ENCODE data around the gene ANKRD11.
"Not testable (repeated sequence)": the region's sequence is repeated elsewhere in the genome, so short reads cannot be mapped to it uniquely, and the experiment has no call there.

Gene ANKRD11

DNA sequence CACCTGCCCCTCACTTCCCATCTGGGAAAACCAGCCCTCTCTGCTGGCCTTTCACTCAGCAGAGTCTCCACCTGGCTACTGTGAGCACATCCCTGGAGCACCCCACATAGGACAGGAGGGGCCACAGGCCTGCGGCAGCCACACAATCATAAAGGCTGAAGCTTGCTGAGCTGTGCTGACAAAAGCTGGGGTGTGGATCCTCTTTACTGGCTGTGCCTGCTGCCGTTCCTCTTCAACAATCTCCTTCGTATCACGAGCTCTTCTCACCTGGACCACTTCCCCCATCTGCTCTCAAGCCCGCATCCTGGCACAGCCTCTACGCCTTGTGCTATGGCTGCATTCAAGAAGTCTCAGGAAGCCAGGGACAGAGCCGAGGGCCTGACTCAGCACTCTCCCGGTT lies 186.7 kb downstream of the ANKRD11 start:
- Histone ChIP-seq H3K79me2 (ENCODE audit: insufficient read depth, low read depth) (peaks cover 73% of the 10 kb centered on the region), H2AFZ (ENCODE audit: low read depth) (no peak overlapping the region), H3K9ac (no peak overlapping the region), H3K27me3 (ENCODE audit: insufficient read depth, low read depth) (no peaks in the 10 kb centered on the region), H3K36me3 (ENCODE audit: insufficient read depth) (no peaks in the 10 kb centered on the region), H4K20me1 (ENCODE audit: insufficient read depth) (peaks cover 13% of the 10 kb centered on the region), H3K4me1 (ENCODE audit: low read depth, poor library complexity, severe bottlenecking) (no peaks in the 10 kb centered on the region), H3K4me3 (IDR thresholded peaks at IDR 0.05; ENCODE audit: insufficient read depth, low read depth, low read length) (no peak overlapping the region), H3K4me2 (no peak overlapping the region), H3K27ac (no peak overlapping the region)
- TF ChIP-seq, protein P1, sequence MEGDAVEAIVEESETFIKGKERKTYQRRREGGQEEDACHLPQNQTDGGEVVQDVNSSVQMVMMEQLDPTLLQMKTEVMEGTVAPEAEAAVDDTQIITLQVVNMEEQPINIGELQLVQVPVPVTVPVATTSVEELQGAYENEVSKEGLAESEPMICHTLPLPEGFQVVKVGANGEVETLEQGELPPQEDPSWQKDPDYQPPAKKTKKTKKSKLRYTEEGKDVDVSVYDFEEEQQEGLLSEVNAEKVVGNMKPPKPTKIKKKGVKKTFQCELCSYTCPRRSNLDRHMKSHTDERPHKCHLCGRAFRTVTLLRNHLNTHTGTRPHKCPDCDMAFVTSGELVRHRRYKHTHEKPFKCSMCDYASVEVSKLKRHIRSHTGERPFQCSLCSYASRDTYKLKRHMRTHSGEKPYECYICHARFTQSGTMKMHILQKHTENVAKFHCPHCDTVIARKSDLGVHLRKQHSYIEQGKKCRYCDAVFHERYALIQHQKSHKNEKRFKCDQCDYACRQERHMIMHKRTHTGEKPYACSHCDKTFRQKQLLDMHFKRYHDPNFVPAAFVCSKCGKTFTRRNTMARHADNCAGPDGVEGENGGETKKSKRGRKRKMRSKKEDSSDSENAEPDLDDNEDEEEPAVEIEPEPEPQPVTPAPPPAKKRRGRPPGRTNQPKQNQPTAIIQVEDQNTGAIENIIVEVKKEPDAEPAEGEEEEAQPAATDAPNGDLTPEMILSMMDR (conservative IDR thresholded peaks at IDR 0.05; ENCODE audit: low read depth, low read length): no peak

DNA sequence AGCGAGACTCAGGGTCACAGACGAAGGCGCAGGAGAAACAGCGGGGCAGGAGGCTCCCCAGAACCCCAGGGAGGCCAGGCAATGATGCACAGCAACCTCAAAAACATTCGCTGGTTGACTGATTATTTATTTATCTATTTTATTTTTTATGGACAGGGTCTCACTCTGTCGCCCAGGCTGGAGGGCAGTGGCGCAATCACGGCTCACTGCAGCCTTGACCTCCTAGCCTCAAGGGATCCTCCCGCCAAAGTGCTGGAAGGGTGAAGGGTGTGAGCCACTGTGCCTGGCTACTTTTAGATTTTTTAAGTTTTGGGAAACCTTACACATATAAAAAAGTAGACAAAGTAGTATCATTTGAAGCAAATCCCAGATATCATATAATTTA lies 189.4 kb downstream of the ANKRD11 start:
- no peak overlapping the region for H3K4me2 ChIP-seq
- no peak overlapping the region for H3K27ac ChIP-seq
- no peak overlapping the region for H3K9ac ChIP-seq
- no peak overlapping the region for H3K4me3 ChIP-seq (IDR thresholded peaks at IDR 0.05; ENCODE audit: insufficient read depth, low read depth, low read length)
- no peak overlapping the region for H2AFZ ChIP-seq (ENCODE audit: low read depth)
- no peaks in the 10 kb centered on the region for H3K27me3 ChIP-seq (ENCODE audit: insufficient read depth, low read depth)
- no peaks in the 10 kb centered on the region for H3K4me1 ChIP-seq (ENCODE audit: low read depth, poor library complexity, severe bottlenecking)
- TF ChIP-seq, protein P1 (conservative IDR thresholded peaks at IDR 0.05; ENCODE audit: low read depth, low read length): no peak
- H4K20me1 ChIP-seq (ENCODE audit: insufficient read depth): peaks cover 12% of the 10 kb centered on the region; the same call in 1 of the 2 replicates
- H3K79me2 ChIP-seq (ENCODE audit: insufficient read depth, low read depth): peaks cover 74% of the 10 kb centered on the region
- H3K36me3 ChIP-seq (ENCODE audit: insufficient read depth): no peaks in the 10 kb centered on the region

DNA sequence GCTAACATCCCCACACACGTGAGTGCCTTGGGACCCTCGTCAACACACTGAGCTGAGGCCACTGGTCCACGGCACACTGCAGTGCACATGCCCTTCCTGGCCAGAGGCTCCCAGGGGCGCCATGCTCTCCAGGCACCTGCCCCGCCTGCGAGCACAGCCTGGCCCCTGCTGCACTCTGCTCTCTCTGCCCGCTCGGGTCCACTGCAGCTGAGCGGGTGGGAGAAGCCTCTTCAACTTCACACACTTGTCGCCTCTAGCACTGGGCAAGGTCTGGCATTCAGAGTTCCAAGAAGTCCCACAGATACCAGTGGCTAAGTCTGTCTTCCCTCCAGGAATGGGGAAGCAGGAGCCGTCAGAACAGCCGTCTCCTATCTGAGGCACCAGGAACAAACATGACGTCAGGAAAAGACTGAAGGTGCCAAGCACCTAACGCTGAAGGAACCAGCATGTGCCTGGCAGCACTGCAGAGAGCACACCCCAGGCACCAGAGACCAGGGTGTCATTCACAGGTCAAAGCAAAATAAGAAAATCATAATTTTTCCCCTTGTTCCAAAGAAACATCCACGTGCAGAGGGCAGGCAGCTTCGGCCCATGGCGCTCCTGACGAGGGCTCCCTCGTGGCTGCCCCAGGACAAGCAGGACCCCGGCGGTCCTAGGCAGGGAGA lies 189.9 kb downstream of the ANKRD11 start:
- Histone ChIP-seq H3K79me2 (ENCODE audit: insufficient read depth, low read depth) (peaks cover 74% of the 10 kb centered on the region), H4K20me1 (ENCODE audit: insufficient read depth) (peaks cover 12% of the 10 kb centered on the region; the same call in 1 of the 2 replicates)
- TF ChIP-seq, protein P1 (conservative IDR thresholded peaks at IDR 0.05; ENCODE audit: low read depth, low read length): no peak

DNA sequence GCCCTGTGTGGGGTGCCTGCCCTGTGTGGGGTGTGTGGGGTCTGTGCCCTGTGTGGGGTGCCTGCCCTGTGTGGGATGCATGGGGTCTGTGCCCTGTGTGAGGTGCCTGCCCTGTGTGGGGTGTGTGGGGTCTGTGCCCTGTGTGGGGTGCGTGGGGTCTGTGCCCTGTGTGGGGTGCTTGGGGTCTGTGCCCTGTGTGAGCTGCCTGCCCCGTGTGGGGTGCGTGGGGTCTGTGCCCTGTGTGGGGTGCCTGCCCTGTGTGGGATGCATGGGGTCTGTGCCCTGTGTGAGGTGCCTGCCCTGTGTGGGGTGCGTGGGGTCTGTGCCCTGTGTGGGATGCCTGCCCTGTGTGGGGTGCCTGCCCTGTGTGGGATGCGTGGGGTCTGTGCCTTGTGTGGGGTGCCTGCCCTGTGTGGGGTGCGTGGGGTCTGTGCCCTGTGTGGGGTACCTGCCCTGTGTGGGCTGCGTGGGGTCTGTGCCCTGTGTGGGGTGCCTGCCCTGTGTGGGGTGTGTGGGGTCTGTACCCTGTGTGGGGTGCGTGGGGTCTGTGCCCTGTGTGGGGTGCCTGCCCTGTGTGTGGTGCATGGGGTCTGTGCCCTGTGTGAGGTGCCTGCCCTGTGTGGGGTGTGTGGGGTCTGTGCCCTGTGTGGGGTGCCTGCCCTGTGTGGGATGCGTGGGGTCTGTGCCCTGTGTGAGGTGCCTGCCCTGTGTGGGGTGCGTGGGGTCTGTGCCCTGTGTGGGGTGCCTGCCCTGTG lies 190.8 kb downstream of the ANKRD11 start:
- H3K4me3 ChIP-seq (IDR thresholded peaks at IDR 0.05; ENCODE audit: insufficient read depth, low read depth, low read length); H3K4me2 ChIP-seq; H3K9ac ChIP-seq; H3K27ac ChIP-seq; H3K27me3 ChIP-seq (ENCODE audit: insufficient read depth, low read depth); H3K36me3 ChIP-seq (ENCODE audit: insufficient read depth); H3K4me1 ChIP-seq (ENCODE audit: low read depth, poor library complexity, severe bottlenecking); H2AFZ ChIP-seq (ENCODE audit: low read depth): not testable (repeated sequence)
- Histone ChIP-seq H3K79me2 (ENCODE audit: insufficient read depth, low read depth) (peaks cover 78% of the 10 kb centered on the region), H4K20me1 (ENCODE audit: insufficient read depth) (peaks cover 12% of the 10 kb centered on the region; the same call in 1 of the 2 replicates)

More for the DNA sequence above, 189.9 kb downstream of the ANKRD11 start:
- H2AFZ ChIP-seq (ENCODE audit: low read depth): no peak overlapping the region
- H3K4me1 ChIP-seq (ENCODE audit: low read depth, poor library complexity, severe bottlenecking): no peaks in the 10 kb centered on the region
- H3K4me2 ChIP-seq: no peak overlapping the region
- no peak overlapping the region for H3K4me3 ChIP-seq (IDR thresholded peaks at IDR 0.05; ENCODE audit: insufficient read depth, low read depth, low read length)
- H3K27me3 ChIP-seq (ENCODE audit: insufficient read depth, low read depth): no peaks in the 10 kb centered on the region
- no peak overlapping the region for H3K9ac ChIP-seq
- no peaks in the 10 kb centered on the region for H3K36me3 ChIP-seq (ENCODE audit: insufficient read depth)
- H3K27ac ChIP-seq: no peak overlapping the region

Data from KMS-11 (cell line).